Vagina (tissue), 2 donors: ENCODE results near the gene SYT5.

ENCODE experiments used
- POLR2A ChIP-seq, 2 donors: fragments of 450-650 bp; IDR thresholded peaks; one replicate each; pipeline ENCODE4 v1.6.1; 2017; ENCODE audit warnings: antibody characterized with exemption in 2 of 2, mild to moderate bottlenecking in 2 of 2, moderate library complexity in 2 of 2
- TF ChIP-seq, protein P1 (sequence below), 3 experiments: fragments of 450-650 bp in 2 of 3; fragments of 200-600 bp in 1 of 3; sonication (generic) in 1 of 3; IDR thresholded peaks; one replicate each; pipeline ENCODE4 v1.5.1; 2017 to 2019; ENCODE audit warnings: antibody characterized with exemption in 3 of 3, mild to moderate bottlenecking in 2 of 3, moderate library complexity in 2 of 3

DNA sequence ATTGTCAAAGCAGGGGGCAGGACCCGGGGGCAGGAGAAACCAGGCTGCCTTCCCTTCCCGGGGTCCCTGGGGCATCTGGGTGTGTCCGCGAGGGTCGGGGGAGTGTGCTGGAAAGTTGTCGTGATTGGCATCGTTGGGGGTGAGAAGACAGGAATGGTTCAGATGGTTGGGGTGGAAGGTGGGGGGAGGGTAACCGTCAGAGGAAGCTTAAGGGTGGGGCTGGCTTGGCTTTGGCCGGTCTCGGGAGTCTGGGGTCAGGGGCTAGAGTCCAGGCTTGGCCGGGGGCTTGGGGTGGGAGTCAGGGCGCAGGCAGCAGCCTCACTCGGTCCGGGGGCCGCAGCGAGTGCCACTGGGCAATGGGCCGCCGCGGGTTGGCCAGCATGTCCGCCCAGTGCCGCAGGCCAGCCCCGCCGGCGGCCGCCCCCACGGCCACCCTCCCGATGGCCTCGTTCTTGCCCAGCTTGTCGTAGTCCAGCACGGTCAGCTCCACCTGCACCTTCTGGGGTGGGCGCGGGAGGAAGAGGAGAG, 6.8 kb downstream of the SYT5 start:
- TF ChIP-seq, protein P1, sequence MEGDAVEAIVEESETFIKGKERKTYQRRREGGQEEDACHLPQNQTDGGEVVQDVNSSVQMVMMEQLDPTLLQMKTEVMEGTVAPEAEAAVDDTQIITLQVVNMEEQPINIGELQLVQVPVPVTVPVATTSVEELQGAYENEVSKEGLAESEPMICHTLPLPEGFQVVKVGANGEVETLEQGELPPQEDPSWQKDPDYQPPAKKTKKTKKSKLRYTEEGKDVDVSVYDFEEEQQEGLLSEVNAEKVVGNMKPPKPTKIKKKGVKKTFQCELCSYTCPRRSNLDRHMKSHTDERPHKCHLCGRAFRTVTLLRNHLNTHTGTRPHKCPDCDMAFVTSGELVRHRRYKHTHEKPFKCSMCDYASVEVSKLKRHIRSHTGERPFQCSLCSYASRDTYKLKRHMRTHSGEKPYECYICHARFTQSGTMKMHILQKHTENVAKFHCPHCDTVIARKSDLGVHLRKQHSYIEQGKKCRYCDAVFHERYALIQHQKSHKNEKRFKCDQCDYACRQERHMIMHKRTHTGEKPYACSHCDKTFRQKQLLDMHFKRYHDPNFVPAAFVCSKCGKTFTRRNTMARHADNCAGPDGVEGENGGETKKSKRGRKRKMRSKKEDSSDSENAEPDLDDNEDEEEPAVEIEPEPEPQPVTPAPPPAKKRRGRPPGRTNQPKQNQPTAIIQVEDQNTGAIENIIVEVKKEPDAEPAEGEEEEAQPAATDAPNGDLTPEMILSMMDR (IDR thresholded peaks at IDR 0.05): no peak
- TF ChIP-seq POLR2A (IDR thresholded peaks at IDR 0.05): no peak
